Measurements from ENCODE around the gene RIMBP2.

GRCh38 chr12:130374083-130374482 lies 342.0 kb downstream of the RIMBP2 start:
- no peak for TF ChIP-seq CTCF (conservative IDR thresholded peaks at IDR 0.05; ENCODE audit: low read depth, low read length)
- TF ChIP-seq EZH2 (IDR thresholded peaks at IDR 0.05; ENCODE audit: borderline replicate concordance, low read depth, low read length, poor library complexity, severe bottlenecking): no peak
